Heart left ventricle (tissue), 13 donors: ENCODE data around the gene SLC35F3.

Source experiments
- CTCF ChIP-seq, 12 donors: fragments of 200-600 bp; sonication (generic) in 4 of 12; IDR thresholded peaks; one replicate each; pipeline versions ENCODE4 v1.5.0 to v1.8.0; 2018 to 2022; ENCODE audit warnings: antibody characterized with exemption in 12 of 12, mild to moderate bottlenecking in 5 of 12
- POLR2A ChIP-seq, 2 donors: fragments of 450-650 bp; IDR thresholded peaks; one replicate each; pipeline ENCODE4 v1.6.1; 2017; ENCODE audit warnings: antibody characterized with exemption in 2 of 2, mild to moderate bottlenecking in 2 of 2, moderate library complexity in 2 of 2
- donor health status: ischemic (EF 13 %, LVEDD 7.1; RV severe dilation, severe dysfunction).
- donor health status: DM: no; HTN: yes; CAD: no.
- donor health status: DM: no; HTN: no; CAD: no.
- donor health status: ischemic (EF 25% LVEDD 6.9; RV normal size, moderate dysfunction).
- donor health status: ischemic (EF 25% LVEDD 5.7; RV mildly dilated, moderate dysfunction).
- donor health status: ischemic (EF 35%, LVEDD 5.7; RV mildly dilated, moderate dysfunction).
- donor health status: nonischemic (EF 11% LVEDD 7.7; RV severe dilation, severe dysfunction).
- donor health status: DM: yes; HTN: yes; CAD: no.
- donor health status: PGD.
- donor health status: ischemic (EF 29% LVEDD 5.4; RV normal size, mild dysfunction).
- donor health status: nonischemic (EF 23%, LVEDD 6.1; RV moderate dilation, normal function).

GRCh38 chr1:233998456-233998855, 94.0 kb downstream of the SLC35F3 start:
- TF ChIP-seq CTCF (IDR thresholded peaks at IDR 0.05): no peak
- no peak for TF ChIP-seq POLR2A (IDR thresholded peaks at IDR 0.05)
